Testis (tissue), 3 donors: ENCODE results near the gene NINL. TPM values are rescaled to one million over a fixed set of nuclear protein-coding genes. Genes with fewer than 3 reads are reported as not detected.
"Not testable (repeated sequence)": the region's sequence is repeated elsewhere in the genome, so short reads cannot be mapped to it uniquely, and the experiment has no call there.

Experiments used
- DNase-seq: peaks from one replicate; pipeline ENCODE4 v3.0.0-alpha.2; 2019
- H3K27ac ChIP-seq, 2 donors: fragments of 200-600 bp; sonication (generic); one replicate each; pipeline ENCODE4 v1.5.1; 2019
- H3K27me3 ChIP-seq: fragments of 200-600 bp; sonication (generic); one replicate; pipeline ENCODE4 v1.5.1; 2019
- H3K36me3 ChIP-seq: fragments of 200-600 bp; sonication (generic); one replicate; pipeline ENCODE4 v1.5.1; 2017; ENCODE audit warnings: low read depth; ENCODE audit errors: missing control alignments
- H3K4me1 ChIP-seq: fragments of 200-600 bp; sonication (generic); one replicate; pipeline ENCODE4 v1.5.1; 2019
- H3K4me3 ChIP-seq, 2 donors: fragments of 200-600 bp; sonication (generic); one replicate each; pipeline ENCODE4 v1.5.1; 2017 to 2019
- H3K9me3 ChIP-seq: fragments of 200-600 bp; sonication (generic); one replicate; pipeline ENCODE4 v1.5.1; 2017
- CTCF ChIP-seq, 3 experiments: fragments of 450-650 bp in 2 of 3; fragments of 200-600 bp in 1 of 3; sonication (generic) in 1 of 3; IDR thresholded peaks; one replicate each; pipeline ENCODE4 v1.5.1; 2016 to 2019; ENCODE audit warnings: antibody characterized with exemption in 3 of 3, mild to moderate bottlenecking in 2 of 3, moderate library complexity in 1 of 3
- POLR2A ChIP-seq: fragments of 450-650 bp; IDR thresholded peaks from one replicate; pipeline ENCODE4 v1.6.1; 2017; ENCODE audit warnings: antibody characterized with exemption, mild to moderate bottlenecking, moderate library complexity
- WGBS, 2 donors: methylation state at CpG; one replicate each; pipeline ENCODE4 v1.1.5; 2018; 5-methylcytosine and 5-hydroxymethylcytosine counted together
- intact Hi-C: fragments of 100-400 bp; cut with DNase I; formaldehyde crosslinking; loops from one replicate; pipeline ENCODE4 v1.15.1; 2023; ENCODE audit warnings: low total_unique reads
- polyA plus RNA-seq: library from polyadenylated mRNA; stranded (reverse); fragments of 350-450 nt; fragmentation: Illumina TruSeq; extraction: RNeasy Lipid Tissue Mini Kit (QIAGEN cat#74804); gene quantifications from one replicate; pipeline ENCODE4 v1.2.3, GENCODE V29; 2014; ENCODE audit warnings: low read depth, low replicate concordance; ENCODE audit not compliant: insufficient read depth
- total RNA-seq, 2 donors: library from RNA; depleted of rRNA; stranded (reverse); fragments of >200 nt; gene quantifications; one replicate each; pipeline ENCODE4 v1.2.3, GENCODE V29; 2016

The NINL gene
- total and polyA plus RNA-seq, 3 donors from 2014 or later: 17.9 to 33.4 (median 32.8) TPM

- no peak for TF ChIP-seq CTCF (IDR thresholded peaks at IDR 0.05)
- TF ChIP-seq POLR2A: no peak
- H3K9me3 ChIP-seq: no peaks in the 10 kb centered on the region
- H3K27ac ChIP-seq: no peak overlapping the region
- no peaks in the 10 kb centered on the region for H3K36me3 ChIP-seq
- WGBS, 2 donors: 92 to 94% methylated on average over 12 of the region's 12 CpGs
- DNase-seq: no peak
- intact Hi-C loops: no loop called here
- no peaks in the 10 kb centered on the region for H3K4me1 ChIP-seq
- no peak overlapping the region for H3K4me3 ChIP-seq
- no peaks in the 10 kb centered on the region for H3K27me3 ChIP-seq
Measured at GRCh38 chr20:25503936-25504335, 81.4 kb downstream of the NINL start.

DNA sequence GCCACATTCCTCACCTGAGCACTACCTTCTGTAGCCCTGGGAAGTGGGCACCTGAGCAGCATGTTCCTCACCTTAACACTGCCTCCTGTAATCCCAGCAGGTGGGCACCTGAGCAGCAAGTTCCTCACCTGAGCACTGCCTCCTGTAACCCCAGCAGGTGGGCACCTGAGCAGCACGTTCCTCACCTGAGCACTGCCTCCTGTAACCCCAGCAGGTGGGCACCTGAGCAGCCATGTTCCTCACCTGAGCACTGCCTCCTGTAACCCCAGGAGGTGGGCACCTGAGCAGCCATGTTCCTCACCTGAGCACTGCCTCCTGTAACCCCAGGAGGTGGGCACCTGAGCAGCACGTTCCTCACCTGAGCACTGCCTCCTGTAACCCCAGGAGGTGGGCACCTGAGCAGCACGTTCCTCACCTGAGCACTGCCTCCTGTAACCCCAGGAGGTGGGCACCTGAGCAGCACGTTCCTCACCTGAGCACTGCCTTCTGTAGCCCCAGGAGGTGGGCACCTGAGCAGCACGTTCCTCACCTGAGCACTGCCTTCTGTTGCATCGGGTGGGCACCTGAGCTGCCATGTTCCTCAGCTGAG is 82.2 kb downstream of the NINL start:
- H3K9me3 ChIP-seq, H3K4me3 ChIP-seq, H3K27ac ChIP-seq, H3K27me3 ChIP-seq, intact Hi-C loops, H3K4me1 ChIP-seq, H3K36me3 ChIP-seq, DNase-seq: not testable (repeated sequence)
- 95 to 100% methylated on average over 2 to 6 of the region's 6 CpGs for WGBS, 2 donors

DNA sequence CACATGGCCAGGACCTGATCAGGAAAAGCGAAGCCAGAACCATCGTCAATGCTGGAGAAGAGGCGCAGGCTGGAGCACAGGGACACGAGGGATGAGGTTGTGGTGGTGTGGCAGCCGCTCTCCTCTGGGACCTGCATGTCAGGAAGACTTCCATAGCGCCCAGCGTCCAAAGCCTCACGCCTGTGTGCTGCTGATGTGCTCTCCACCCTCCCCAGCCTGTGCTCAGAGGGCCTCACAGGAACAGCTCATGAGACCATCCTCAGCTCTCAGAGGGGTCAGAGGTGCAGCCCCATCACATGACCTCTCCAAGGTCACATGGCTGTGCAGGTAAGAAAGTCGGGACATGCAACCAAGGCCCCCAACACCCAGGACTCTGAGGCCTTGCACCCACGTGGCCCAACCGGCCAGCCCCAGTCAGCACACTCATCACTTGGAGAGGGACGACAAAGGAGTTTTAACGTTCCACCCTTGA is 84.4 kb downstream of the NINL start:
- H3K27ac ChIP-seq: no peak overlapping the region
- no peaks in the 10 kb centered on the region for H3K9me3 ChIP-seq
- H3K36me3 ChIP-seq: no peaks in the 10 kb centered on the region
- no peak overlapping the region for H3K4me3 ChIP-seq
- no peak for DNase-seq
- intact Hi-C loops: no loop called here
- TF ChIP-seq CTCF (IDR thresholded peaks at IDR 0.05): no peak
- TF ChIP-seq POLR2A: no peak
- WGBS, 2 donors: 91 to 94% methylated on average over 11 to 13 of the region's 13 CpGs
- H3K4me1 ChIP-seq: no peaks in the 10 kb centered on the region
- H3K27me3 ChIP-seq: no peaks in the 10 kb centered on the region

DNA sequence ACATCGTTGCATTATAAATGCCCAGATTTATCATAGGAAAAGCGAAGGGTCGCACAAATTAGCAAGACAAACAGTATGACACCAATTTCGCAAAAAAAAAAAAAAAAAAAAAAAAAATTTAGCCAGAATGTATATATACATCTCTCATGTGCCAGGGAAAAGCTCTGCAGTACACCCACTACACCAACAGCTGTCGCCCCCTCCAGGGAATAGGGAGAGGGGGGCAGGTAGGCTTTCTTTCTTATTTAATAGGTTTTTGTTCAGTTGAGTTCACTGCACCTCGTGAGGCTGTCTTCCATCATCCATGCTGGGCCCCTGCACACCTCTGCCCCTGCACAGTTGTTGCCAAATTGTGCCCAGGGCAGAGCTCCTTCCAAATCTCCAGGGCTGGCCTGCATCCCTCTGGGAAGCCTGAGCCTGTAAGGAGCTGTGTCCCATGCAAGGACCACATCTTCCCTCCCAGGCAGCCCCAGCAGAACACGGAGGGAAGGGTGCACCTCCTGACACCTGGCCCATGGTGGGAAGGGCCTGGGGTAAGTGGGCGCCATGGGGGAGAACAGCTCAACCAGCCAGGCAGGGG is 85.4 kb downstream of the NINL start:
- intact Hi-C loops: no loop called here

GRCh38 chr20:25499031-25499430 is 86.3 kb downstream of the NINL start:
- WGBS, 2 donors: 85 to 87% methylated on average over 8 to 13 of the region's 13 CpGs
- Histone ChIP-seq H3K27ac (no peak overlapping the region), H3K27me3 (no peaks in the 10 kb centered on the region), H3K4me1 (no peaks in the 10 kb centered on the region), H3K36me3 (no peaks in the 10 kb centered on the region), H3K4me3 (no peak overlapping the region), H3K9me3 (no peaks in the 10 kb centered on the region)
- TF ChIP-seq CTCF (IDR thresholded peaks at IDR 0.05): no peak
- no peak for TF ChIP-seq POLR2A
- DNase-seq: no peak
- intact Hi-C loops: no loop called here

More for the DNA sequence above, 85.4 kb downstream of the NINL start:
- no peaks in the 10 kb centered on the region for H3K9me3 ChIP-seq
- WGBS, 2 donors: 89 to 90% methylated on average over 8 of the region's 8 CpGs
- H3K36me3 ChIP-seq: no peaks in the 10 kb centered on the region
- TF ChIP-seq CTCF (IDR thresholded peaks at IDR 0.05): no peak
- TF ChIP-seq POLR2A: no peak
- no peak overlapping the region for H3K4me3 ChIP-seq
- DNase-seq: no peak
- H3K27me3 ChIP-seq: no peaks in the 10 kb centered on the region
- H3K4me1 ChIP-seq: no peaks in the 10 kb centered on the region
- H3K27ac ChIP-seq: no peak overlapping the region
